Mesodermal cell (in vitro differentiated cells): ENCODE data around the gene IGFLR1.
"Not testable (repeated sequence)": the region's sequence is repeated elsewhere in the genome, so short reads cannot be mapped to it uniquely, and the experiment has no call there.

ENCODE experiments used
- H3K27ac ChIP-seq: 2 replicates; pipeline ENCODE4 v1.7.0; 2013; ENCODE audit warnings: mild to moderate bottlenecking, low read depth, low read length, moderate library complexity; ENCODE audit not compliant: severe bottlenecking
- H3K36me3 ChIP-seq: 2 replicates; pipeline ENCODE4 v1.7.1; 2013; ENCODE audit warnings: mild to moderate bottlenecking, low read length, moderate library complexity; ENCODE audit not compliant: control insufficient read depth, insufficient read depth
- H3K4me1 ChIP-seq: one replicate; pipeline ENCODE4 v1.7.1; 2013; ENCODE audit warnings: mild to moderate bottlenecking, low read length; ENCODE audit not compliant: insufficient read depth, control insufficient read depth, poor library complexity, severe bottlenecking
- H3K4me3 ChIP-seq: 2 replicates; pipeline ENCODE4 v1.7.0; 2013; ENCODE audit warnings: low read length, control low read depth, mild to moderate bottlenecking; ENCODE audit not compliant: insufficient read depth, poor library complexity, severe bottlenecking; ENCODE audit errors: extremely low read depth
- H3K9me3 ChIP-seq: 2 replicates; pipeline ENCODE4 v1.7.1; 2013; ENCODE audit warnings: mild to moderate bottlenecking, low read length, moderate library complexity; ENCODE audit not compliant: control insufficient read depth
- WGBS, 2 experiments: methylation state at CpG; one replicate each; pipeline ENCODE4 v1.1.5; 2013; ENCODE audit warnings: missing lambda C conversion rate in 2 of 2; ENCODE audit not compliant: insufficient coverage in 2 of 2; 5-methylcytosine and 5-hydroxymethylcytosine counted together

The IGFLR1 gene

DNA sequence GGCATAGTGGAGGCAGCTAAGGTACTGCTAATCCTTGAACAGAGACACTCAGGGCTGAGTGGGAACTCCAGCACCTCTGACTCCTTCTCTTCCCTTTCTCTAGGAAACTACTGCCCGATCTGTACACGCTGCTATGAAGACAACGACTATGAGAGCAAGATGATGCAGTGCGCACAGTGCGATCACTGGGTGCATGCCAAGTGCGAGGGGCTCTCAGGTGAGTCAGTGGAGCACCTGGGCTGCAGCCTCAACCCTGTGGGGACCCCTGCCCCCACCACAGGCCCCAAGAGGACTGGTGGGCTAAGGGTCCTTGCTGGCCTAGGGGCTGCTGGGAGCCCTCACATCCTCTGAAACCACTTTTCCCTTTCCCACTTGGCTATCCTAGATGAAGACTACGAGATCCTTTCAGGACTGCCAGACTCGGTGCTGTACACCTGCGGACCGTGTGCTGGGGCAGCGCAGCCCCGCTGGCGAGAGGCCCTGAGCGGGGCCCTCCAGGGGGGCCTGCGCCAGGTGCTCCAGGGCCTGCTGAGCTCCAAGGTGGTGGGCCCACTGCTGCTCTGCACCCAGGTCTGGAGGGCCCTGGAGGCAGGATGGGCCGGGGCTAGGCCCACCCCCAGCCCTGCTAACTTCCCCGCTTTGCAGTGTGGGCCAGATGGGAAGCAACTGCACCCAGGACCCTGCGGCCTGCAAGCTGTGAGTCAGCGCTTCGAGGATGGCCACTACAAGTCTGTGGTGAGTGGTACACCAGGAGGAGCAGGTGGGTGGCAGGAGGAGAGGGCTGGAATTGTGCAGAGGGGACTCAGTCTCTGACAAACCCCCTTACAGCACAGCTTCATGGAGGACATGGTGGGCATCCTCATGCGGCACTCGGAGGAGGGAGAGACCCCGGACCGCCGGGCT, 14.9 kb downstream of the IGFLR1 start:
- H3K27ac ChIP-seq = no peak overlapping the region
- no peaks in the 10 kb centered on the region for H3K9me3 ChIP-seq
- no peak overlapping the region for H3K4me3 ChIP-seq
- H3K36me3 ChIP-seq = peaks cover 99% of the 10 kb centered on the region
- H3K4me1 ChIP-seq = peaks cover 3% of the 10 kb centered on the region
- WGBS, 2 experiments = 96 to 98% methylated on average over 20 to 23 of the region's 25 CpGs

DNA sequence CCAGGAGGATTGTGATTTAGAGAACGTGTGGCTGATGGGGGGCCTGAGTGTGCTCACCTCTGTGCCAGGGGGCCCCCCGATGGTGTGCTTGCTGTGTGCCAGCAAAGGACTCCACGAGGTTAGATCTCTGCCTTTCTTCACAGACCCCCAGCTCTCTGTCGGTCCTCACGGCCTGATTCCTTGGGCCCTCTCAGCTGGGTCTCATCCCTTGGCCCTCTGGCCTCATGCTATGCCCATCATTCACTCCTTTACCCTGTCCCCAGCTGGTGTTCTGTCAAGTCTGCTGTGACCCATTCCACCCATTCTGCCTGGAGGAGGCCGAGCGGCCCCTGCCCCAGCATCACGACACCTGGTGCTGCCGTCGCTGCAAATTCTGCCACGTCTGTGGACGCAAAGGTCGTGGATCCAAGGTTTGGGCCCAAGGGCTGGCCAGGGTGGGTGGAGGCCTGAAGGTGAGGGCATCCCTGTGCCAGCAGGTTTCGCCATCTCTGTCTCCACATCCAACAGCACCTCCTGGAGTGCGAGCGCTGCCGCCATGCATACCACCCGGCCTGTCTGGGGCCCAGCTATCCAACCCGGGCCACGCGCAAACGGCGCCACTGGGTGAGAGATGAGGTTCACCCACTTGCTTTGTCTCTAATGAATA, 16.9 kb downstream of the IGFLR1 start:
- no peaks in the 10 kb centered on the region for H3K4me1 ChIP-seq
- no peak overlapping the region for H3K27ac ChIP-seq
- H3K36me3 ChIP-seq = peaks cover 96% of the 10 kb centered on the region
- no peak overlapping the region for H3K4me3 ChIP-seq
- 96 to 97% methylated on average over 9 to 13 of the region's 23 CpGs for WGBS, 2 experiments
- H3K9me3 ChIP-seq = no peaks in the 10 kb centered on the region

DNA sequence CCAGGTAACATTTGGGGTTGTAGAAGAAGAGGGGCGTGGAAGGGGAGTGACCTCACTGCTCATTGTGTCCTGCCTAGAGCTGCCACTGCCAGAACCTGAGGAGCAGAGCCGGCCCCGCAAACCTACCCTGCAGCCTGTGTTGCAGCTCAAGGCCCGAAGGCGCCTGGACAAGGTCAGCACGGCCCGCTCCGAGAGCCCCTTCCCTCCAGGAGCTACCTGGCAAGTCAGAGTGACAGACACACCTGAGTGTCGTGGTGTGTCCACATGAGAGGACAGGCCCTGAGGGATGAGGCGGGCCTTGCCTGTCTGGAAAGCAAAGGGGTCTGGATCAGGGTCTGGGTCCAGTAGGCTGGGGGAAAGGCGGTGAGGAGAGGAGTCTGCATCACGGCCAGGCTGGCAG, 17.7 kb downstream of the IGFLR1 start:
- Histone ChIP-seq H3K36me3 (peaks cover 96% of the 10 kb centered on the region), H3K4me1 (no peaks in the 10 kb centered on the region), H3K27ac (no peak overlapping the region), H3K4me3 (no peak overlapping the region), H3K9me3 (no peaks in the 10 kb centered on the region)
- WGBS, 2 experiments = 97 to 99% methylated on average over 11 to 12 of the region's 12 CpGs

DNA sequence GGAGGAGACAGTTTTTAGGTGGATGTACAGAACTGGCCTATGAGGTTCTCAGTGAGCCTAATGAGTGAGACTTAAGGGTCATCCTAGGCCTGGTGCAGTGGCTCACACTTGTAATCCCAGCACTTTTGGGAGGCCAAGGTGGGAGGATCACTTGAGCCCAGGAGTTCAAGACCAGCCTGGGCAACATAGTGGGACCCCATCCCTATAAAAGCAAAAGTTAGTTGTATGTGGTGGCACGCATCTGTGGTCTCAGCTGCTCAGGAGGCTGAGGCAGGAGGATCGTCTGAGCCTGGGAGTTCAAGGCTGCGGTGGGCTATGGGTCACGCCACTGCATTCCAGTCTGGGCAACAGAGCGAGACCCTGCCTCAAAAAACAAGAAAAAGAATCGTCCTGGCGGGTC, 18.1 kb downstream of the IGFLR1 start:
- H3K36me3 ChIP-seq = peaks cover 96% of the 10 kb centered on the region
- H3K9me3 ChIP-seq, H3K4me3 ChIP-seq, H3K27ac ChIP-seq, H3K4me1 ChIP-seq: not testable (repeated sequence)
- WGBS, 2 experiments = 79 to 92% methylated on average over 5 to 7 of the region's 7 CpGs

DNA sequence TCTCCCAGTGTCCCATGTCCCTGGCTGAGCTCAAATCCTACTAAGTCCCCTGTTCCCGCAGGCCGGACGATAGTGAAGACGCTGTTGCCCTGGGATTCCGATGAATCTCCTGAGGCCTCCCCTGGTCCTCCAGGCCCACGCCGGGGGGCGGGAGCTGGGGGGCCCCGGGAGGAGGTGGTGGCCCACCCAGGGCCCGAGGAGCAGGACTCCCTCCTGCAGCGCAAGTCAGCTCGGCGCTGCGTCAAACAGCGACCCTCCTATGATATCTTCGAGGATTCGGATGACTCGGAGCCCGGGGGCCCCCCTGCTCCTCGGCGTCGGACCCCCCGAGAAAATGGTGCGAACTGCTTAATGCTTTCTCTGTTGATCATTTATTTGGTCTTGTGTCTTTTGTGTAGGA, 18.6 kb downstream of the IGFLR1 start:
- H3K4me1 ChIP-seq = no peaks in the 10 kb centered on the region
- H3K9me3 ChIP-seq = no peaks in the 10 kb centered on the region
- H3K36me3 ChIP-seq = peaks cover 92% of the 10 kb centered on the region
- WGBS, 2 experiments = 96 to 97% methylated on average over 12 to 24 of the region's 24 CpGs
- no peak overlapping the region for H3K4me3 ChIP-seq
- no peak overlapping the region for H3K27ac ChIP-seq

GRCh38 chr19:35722897-35723296, 19.4 kb downstream of the IGFLR1 start:
- Histone ChIP-seq H3K4me1 (no peaks in the 10 kb centered on the region), H3K27ac (no peak overlapping the region), H3K36me3 (peaks cover 85% of the 10 kb centered on the region), H3K9me3 (no peaks in the 10 kb centered on the region), H3K4me3 (no peak overlapping the region)
- 95 to 96% methylated on average over 8 to 13 of the region's 16 CpGs for WGBS, 2 experiments

- no peaks in the 10 kb centered on the region for H3K9me3 ChIP-seq
- H3K4me3 ChIP-seq = no peak overlapping the region
- WGBS, 2 experiments = 96 to 98% methylated on average over 11 to 14 of the region's 14 CpGs
- no peaks in the 10 kb centered on the region for H3K4me1 ChIP-seq
- H3K27ac ChIP-seq = no peak overlapping the region
- H3K36me3 ChIP-seq = peaks cover 80% of the 10 kb centered on the region
These were observed 19.8 kb downstream of the IGFLR1 start for GRCh38 chr19:35722461-35722860.

GRCh38 chr19:35721374-35721773, 20.9 kb downstream of the IGFLR1 start:
- 92 to 95% methylated on average over 16 of the region's 16 CpGs for WGBS, 2 experiments
- Histone ChIP-seq H3K27ac (no peak overlapping the region), H3K36me3 (peaks cover 69% of the 10 kb centered on the region)

GRCh38 chr19:35720648-35721047, 21.6 kb downstream of the IGFLR1 start:
- Histone ChIP-seq H3K4me1 (peaks cover 3% of the 10 kb centered on the region), H3K36me3 (peaks cover 62% of the 10 kb centered on the region), H3K9me3 (no peaks in the 10 kb centered on the region), H3K4me3 (no peak overlapping the region), H3K27ac (no peak overlapping the region)
- WGBS, 2 experiments = 92 to 95% methylated on average over 7 to 17 of the region's 17 CpGs

More at GRCh38 chr19:35721374-35721773, 20.9 kb downstream of the IGFLR1 start:
- Histone ChIP-seq H3K4me3 (no peak overlapping the region), H3K9me3 (no peaks in the 10 kb centered on the region), H3K4me1 (no peaks in the 10 kb centered on the region)

- H3K4me1 ChIP-seq = peaks cover 5% of the 10 kb centered on the region
- no peaks in the 10 kb centered on the region for H3K9me3 ChIP-seq
- no peak overlapping the region for H3K27ac ChIP-seq
- H3K4me3 ChIP-seq = no peak overlapping the region
- WGBS, 2 experiments = 94 to 97% methylated on average over 8 to 9 of the region's 9 CpGs
- H3K36me3 ChIP-seq = peaks cover 57% of the 10 kb centered on the region
These were observed 22.1 kb downstream of the IGFLR1 start for GRCh38 chr19:35720163-35720524.
